ENCODE data around the gene ANKRD13B.

DNA sequence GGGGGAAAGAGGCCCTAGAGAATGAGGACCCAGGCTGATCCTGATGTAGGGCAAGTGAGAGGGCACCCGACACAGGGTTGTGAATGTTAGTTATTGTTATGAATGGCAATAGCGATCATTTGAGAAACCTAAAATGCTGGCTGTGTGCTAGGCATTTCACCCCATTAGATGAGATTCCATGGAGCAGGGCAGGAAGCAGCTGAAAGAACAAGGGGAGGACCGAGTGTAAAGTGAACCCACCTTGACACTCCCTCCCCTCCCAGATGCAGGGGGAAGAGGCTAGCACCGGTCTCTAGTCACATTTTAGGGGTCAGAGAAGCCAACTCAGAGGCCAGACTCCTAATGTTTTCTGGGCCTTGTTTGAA is 30.3 kb downstream of the ANKRD13B start:
- TF ChIP-seq CTCF (IDR thresholded peaks at IDR 0.05) (no peak), POLR2A (IDR thresholded peaks at IDR 0.05) (no peak)

All from Peyer's patch (tissue), 4 donors.